Omental fat pad (tissue), 4 donors: ENCODE results near the gene MIF. TPM values are rescaled to one million over a fixed set of nuclear protein-coding genes. Genes with fewer than 3 reads are reported as not detected.
"Not testable (repeated sequence)": the region's sequence is repeated elsewhere in the genome, so short reads cannot be mapped to it uniquely, and the experiment has no call there.

Experiments used
- ATAC-seq: fragments of 150-250 bp; one replicate; pipeline ENCODE4 v1.9.1; 2016; ENCODE audit warnings: mild to moderate bottlenecking, moderate library complexity; ENCODE audit not compliant: low FRiP score
- DNase-seq: peaks from one replicate; pipeline ENCODE4 v3.0.0-alpha.2; 2019; ENCODE audit warnings: low spot score
- total RNA-seq, 4 donors: library from RNA; depleted of rRNA; stranded (reverse); fragments of >200 nt; gene quantifications; one replicate each; pipeline ENCODE4 v1.1.0, GENCODE V29; 2016
- TF ChIP-seq, protein P1 (sequence below), 3 donors: fragments of 450-650 bp; IDR thresholded peaks; one replicate each; pipeline ENCODE4 v1.5.1; 2016 to 2017; ENCODE audit warnings: antibody characterized with exemption in 3 of 3, mild to moderate bottlenecking in 3 of 3, moderate library complexity in 2 of 3

MIF gene
- total RNA-seq, 4 donors from 2014 or later = 136 to 255 (median 235) TPM

DNA sequence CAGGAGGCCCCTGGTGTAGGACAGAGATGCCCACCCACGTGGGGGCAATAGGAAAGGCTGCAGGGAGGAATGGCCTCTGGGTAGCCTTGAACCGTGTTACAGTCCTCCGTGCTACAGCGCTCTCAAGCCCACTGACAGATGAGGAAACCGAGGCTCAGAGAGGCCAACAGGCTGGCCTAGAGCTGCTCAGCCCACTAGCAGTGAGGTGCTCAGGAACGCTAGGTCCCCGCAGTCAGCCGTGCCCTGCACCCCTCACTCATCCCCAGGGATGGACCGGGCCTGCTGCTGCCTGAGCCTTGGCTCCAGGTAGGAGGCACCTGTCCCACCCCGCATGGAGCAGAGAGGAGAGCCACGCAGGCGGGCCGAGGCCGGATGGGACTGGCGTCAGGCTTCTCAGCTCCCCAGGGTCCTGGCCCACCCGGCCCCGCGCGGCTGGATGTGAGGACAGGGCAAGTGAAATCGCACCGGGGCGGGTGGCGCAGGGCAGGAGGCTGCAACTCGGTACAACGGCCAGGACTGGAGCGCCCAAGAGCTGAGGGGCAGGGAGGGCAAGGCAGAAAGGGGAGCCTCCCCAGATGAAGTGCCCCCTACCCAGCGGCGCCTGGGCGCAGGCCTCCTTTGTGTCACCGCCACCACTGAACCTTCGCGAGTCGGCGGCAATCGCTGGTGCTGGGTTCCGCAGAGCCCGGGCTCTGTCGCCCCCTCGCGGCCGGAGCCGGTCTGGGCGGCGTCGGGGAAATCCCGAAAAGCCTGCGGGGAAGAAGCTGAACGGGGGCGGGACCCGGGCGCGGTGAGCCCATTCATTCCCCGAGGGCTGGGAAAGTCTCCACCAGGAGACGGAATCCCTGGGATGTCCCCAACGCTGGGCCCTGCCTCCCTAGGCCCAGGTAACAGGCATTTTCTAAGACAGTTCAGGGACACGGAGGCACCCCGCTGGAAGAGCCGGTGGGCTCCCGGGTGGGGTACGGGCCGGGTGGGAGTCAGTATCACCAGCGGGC lies 44.9 kb upstream of the MIF start:
- TF ChIP-seq, protein P1, sequence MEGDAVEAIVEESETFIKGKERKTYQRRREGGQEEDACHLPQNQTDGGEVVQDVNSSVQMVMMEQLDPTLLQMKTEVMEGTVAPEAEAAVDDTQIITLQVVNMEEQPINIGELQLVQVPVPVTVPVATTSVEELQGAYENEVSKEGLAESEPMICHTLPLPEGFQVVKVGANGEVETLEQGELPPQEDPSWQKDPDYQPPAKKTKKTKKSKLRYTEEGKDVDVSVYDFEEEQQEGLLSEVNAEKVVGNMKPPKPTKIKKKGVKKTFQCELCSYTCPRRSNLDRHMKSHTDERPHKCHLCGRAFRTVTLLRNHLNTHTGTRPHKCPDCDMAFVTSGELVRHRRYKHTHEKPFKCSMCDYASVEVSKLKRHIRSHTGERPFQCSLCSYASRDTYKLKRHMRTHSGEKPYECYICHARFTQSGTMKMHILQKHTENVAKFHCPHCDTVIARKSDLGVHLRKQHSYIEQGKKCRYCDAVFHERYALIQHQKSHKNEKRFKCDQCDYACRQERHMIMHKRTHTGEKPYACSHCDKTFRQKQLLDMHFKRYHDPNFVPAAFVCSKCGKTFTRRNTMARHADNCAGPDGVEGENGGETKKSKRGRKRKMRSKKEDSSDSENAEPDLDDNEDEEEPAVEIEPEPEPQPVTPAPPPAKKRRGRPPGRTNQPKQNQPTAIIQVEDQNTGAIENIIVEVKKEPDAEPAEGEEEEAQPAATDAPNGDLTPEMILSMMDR (IDR thresholded peaks at IDR 0.05) = peak in 2 of 3 donors; percentile 82 to 87
- DNase-seq (peak; percentile 88), ATAC-seq (peak; percentile 79)

DNA sequence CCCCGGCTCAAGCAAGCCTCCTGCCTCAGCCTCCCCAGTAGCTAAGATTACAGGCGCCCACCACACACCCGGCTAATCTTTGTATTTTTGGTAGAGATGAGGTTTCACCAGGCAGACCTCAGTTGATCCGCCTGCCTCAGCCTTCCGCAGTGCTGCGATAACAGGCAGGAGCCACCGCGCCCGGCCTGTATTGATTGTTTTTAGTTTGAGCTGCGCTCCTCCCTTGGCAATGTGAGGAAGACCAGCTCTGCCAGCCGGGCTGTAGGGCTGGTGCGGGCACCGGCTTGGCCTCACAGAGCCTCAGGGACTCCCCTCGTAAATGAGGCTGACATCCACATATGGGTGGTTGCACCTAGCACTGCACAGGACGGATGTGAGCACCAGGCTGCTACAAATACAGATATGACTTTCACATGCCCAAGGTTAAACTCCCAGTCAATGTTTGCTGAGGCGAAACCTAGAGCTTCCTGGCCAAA lies 44.0 kb upstream of the MIF start:
- ATAC-seq (no peak), DNase-seq (no peak)
- TF ChIP-seq, protein P1 (IDR thresholded peaks at IDR 0.05) = no peak

DNA sequence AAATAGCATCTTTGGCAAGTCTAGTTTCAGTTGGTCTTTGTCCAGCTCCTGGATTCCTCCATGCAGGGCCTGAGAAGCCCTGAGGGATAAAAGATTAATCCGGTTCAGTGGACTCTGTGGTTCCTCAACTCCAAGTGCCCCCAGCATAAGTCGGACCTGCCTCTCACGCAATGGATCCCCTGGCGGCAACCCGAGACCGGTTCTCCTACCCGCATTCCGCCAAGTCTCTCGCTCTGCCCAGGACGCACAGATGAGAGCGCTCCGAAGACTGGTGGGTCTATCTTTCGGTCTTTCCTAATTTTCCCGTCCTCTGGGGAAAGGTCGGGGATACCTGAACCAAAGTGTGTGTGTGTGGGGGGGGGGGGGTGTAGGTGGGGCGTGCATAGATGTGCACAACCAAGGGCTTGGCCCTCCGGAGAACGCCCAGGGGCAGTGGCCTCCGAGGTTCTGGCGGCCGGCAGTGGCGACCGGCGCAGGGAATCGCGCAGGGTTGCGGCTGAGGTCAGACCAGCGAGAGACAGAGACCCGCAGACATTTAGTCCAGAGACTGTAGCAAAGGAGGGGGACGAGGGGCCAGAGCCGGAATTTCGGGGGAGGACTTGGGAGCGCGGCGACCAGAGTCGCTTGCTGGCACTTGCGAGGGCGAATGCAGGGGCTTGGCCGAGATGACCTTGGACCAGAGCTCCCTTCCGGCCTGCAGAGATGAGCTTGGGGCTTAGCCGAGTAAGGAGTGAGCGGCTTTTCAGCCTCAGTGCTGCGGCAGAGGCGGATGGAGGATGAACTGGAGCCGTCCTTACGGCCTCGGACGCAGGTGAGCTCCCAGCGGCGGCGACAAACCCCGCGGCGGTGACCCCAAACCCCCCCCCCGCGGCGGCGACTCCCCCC lies 37.2 kb upstream of the MIF start:
- TF ChIP-seq, protein P1 (IDR thresholded peaks at IDR 0.05) = no peak
- no peak for DNase-seq
- peak; percentile 37 for ATAC-seq

DNA sequence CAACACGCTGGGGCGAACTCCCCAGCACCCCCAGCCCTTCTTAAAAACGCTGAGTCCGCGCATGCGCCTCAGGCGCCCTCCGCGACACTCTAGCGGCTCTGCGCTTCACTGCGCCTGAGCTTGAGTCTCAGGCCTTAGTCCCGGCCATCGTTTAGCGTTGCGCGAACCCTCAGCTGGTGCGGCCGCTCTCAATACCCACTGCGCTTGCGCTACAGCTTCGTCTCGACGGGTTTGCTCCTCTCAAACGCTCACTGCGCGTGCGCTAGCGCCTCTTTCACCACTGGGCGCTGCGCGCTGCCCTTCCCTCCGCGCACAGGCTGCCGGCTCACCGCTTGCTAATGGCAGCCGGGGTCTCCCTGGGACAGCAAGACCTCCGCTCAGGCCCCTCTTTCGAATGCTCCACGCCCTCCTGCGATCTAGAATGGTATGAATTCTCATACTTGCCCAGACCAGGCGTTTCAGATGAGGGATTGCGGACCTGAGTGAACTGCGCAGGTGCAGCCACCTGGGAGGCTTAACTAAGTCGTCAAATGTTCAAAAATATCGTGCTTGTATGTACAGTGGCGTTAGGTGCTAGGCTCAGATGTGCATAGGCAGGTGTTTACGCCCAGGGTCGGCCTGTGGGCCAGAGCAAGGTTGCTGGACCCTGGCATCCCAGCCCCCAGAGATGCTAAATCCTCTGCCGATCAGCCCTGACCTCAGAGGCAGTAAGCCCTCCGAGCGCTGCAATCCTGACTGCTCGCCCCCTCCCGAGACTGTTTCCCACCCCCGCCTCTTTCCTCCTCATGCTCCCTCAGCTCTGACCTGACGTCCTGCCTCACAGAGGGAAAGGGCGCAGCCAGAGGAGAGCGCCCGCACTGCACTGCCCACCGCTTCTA lies 36.3 kb upstream of the MIF start, which contains the start of gene SLC2A11:
Gene SLC2A11 (plus strand): TSS at position 270 of the 878 bp plus-strand sequence. CDS start 125 bp downstream, at position 395.
- TF ChIP-seq, protein P1 (IDR thresholded peaks at IDR 0.05) = no peak
- DNase-seq (peak; percentile 84), ATAC-seq (peak; percentile 98)

DNA sequence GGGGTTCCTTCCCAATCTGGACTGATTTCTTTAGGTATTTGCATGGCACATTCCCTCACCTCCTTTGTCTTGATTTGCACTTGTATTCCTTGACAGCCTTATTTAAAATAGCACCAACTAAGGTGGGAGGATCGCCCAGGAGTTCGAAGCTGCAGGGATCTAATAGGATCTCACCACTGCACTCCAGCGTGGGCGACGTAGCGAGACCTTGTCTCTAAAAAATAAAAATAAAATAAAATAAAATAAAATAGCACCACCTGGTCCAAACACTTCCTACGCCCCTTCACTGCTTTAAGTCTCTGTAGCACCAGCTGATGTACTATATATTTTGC lies 35.7 kb upstream of the MIF start:
- TF ChIP-seq, protein P1 (IDR thresholded peaks at IDR 0.05) = no peak
- no peak for DNase-seq
- ATAC-seq = no peak

DNA sequence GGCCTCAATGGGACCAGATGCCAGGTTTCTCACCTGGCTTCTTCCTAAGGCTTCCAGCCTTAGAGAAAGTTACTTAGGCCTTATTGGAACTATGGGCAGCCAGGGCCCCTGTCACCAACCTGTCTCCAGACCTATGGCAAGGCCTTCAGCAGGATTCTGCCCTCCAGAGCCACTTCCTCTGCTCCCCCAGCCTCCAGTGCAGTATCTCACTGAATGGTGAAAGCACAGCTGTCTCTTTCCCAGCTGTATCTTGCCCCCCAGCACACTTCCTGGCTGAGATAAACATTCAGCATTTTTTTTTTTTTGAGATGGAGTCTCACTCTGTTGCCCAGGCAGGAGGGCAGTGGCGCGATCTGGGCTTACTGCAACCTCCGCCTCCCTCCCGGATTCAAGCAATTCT lies 35.0 kb upstream of the MIF start:
- TF ChIP-seq, protein P1 (IDR thresholded peaks at IDR 0.05) = no peak
- no peak for ATAC-seq
- no peak for DNase-seq

DNA sequence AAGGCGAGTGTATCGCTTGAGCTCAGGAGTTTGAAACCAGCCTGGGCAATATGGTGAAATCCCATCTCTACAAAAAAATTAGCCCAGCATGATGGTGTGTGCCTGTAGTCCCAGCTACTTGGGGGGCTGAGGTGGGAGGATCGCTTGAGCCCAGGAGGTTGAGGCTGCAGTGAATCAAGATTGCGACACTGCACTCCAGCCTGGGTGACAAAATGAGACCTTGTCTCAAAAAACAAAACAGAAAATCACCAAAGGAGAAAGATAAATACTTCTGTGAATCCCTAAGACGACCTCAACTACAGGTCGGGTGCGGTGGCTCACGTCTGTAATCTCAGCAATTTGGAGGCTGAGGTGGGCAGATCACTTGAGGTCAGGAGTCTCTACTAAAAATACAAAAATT lies 34.0 kb upstream of the MIF start:
- not testable (repeated sequence) for DNase-seq, ATAC-seq
